ACC112 (cell line): ENCODE data around the gene GNG13.

ENCODE experiments used
- H2AFZ ChIP-seq: fragments of 200-600 bp; sonication (generic); one replicate; pipeline ENCODE4 v1.6.0; 2017; ENCODE audit warnings: antibody characterized with exemption, low read length; ENCODE audit not compliant: unreplicated experiment
- H3K27ac ChIP-seq: fragments of 200-600 bp; sonication (generic); 2 replicates; pipeline ENCODE4 v1.5.1; 2014; ENCODE audit warnings: low read depth, mild to moderate bottlenecking, antibody characterized with exemption, low read length, moderate library complexity
- H3K27me3 ChIP-seq: fragments of 200-600 bp; sonication (generic); 2 replicates; pipeline ENCODE4 v1.6.1; 2014; ENCODE audit warnings: mild to moderate bottlenecking, antibody characterized with exemption, low read length, moderate library complexity, mixed read lengths; ENCODE audit not compliant: insufficient read depth
- H3K36me3 ChIP-seq: fragments of 200-600 bp; sonication (generic); 2 replicates; pipeline ENCODE4 v1.6.1; 2016; ENCODE audit warnings: mild to moderate bottlenecking, antibody characterized with exemption, low read length, moderate library complexity, mixed read lengths; ENCODE audit not compliant: insufficient read depth
- H3K4me1 ChIP-seq: fragments of 200-600 bp; sonication (generic); one replicate; pipeline ENCODE4 v1.6.1; 2016; ENCODE audit warnings: low read length, mixed read lengths; ENCODE audit not compliant: insufficient read depth, unreplicated experiment, control insufficient read depth
- H3K4me3 ChIP-seq: fragments of 200-600 bp; sonication (generic); 2 replicates; pipeline ENCODE4 v1.5.1; 2014; ENCODE audit warnings: mild to moderate bottlenecking, low read depth, low read length
- H3K79me2 ChIP-seq: fragments of 200-600 bp; sonication (generic); one replicate; pipeline ENCODE4 v1.6.0; 2016; ENCODE audit warnings: low read length; ENCODE audit not compliant: control insufficient read depth, unreplicated experiment, insufficient read depth

Gene GNG13

DNA sequence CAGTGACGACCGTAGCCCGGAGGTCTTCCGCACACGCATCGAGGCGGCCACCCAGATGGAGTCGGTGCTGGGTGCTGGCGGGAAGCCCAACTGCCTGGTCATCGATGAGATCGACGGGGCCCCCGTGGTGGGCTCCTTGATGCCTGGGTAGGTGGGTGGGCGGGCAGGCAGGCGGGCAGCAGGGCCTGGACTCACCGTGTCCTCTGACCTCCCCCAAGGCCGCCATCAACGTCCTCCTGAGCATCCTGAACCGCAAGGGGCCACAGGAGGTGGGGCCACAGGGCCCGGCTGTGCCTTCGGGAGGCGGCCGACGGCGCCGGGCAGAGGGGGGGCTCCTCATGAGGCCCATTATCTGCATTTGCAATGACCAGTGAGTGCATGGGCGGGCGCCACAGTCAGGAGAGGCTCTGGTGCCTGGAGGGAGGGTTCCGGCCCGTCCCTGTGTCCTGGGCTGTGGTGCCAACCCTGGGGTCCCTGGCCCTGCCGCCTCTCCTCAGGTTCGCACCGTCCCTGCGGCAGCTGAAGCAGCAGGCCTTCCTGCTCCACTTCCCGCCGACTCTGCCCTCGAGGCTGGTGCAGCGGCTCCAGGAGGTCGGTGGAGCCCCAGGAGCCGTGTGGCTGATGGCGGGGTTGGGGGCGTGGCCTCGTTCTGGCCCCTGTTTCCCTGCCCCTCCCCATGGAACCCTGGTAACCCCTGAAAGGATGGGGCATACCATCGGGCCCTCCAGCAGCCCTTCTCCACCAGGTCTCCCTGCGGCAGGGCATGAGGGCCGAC, 8.1 kb downstream of the GNG13 start:
- Histone ChIP-seq H2AFZ (no peak overlapping the region), H3K4me1 (peaks cover 7% of the 10 kb centered on the region), H3K79me2 (peaks cover 15% of the 10 kb centered on the region), H3K4me3 (no peak overlapping the region), H3K27me3 (no peaks in the 10 kb centered on the region), H3K27ac (no peak overlapping the region), H3K36me3 (peaks cover 15% of the 10 kb centered on the region; the same call in 1 of the 2 replicates)

DNA sequence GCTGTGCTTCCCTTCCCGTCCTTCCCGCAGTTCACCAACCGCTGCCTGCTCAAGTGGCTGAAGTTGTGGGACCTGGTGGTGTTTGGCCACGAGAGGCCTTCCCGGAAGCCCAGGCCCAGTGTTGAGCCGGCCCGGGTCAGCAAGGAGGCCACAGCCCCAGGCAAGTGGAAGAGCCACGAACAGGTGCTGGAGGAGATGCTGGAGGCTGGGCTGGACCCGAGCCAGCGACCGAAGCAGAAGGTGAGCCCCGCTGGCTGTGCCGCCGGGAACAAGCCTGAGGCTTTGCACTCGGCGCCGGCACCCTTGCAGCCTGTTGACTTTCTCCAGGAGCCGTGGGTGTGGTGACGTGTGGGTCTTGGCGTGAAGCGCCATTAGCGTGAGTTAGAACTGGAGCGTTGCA, 9.4 kb downstream of the GNG13 start:
- Histone ChIP-seq H3K4me1 (peaks cover 13% of the 10 kb centered on the region), H2AFZ (no peak overlapping the region), H3K36me3 (peaks cover 10% of the 10 kb centered on the region; the same call in 1 of the 2 replicates), H3K27ac (no peak overlapping the region), H3K27me3 (no peaks in the 10 kb centered on the region), H3K4me3 (no peak overlapping the region), H3K79me2 (peaks cover 20% of the 10 kb centered on the region)

DNA sequence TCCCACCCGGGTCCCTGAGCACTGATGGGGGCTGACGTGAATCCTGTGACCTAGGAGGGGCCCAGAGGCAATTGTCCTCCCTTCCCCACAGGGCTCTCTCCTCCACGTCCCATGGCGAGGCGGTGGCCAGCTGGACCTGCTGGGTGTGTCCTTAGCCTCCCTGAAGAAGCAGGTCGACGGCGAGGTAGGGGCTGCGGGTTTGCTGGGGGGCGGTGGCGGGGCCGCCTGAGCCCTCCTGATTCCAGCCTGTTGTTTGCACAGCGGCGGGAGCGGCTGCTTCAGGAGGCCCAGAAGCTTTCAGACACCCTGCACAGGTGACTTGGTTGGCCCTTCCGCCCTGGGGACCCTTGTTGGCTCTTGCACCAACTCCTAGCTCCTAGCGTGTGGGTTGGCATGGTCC, 10.4 kb downstream of the GNG13 start:
- no peaks in the 10 kb centered on the region for H3K27me3 ChIP-seq
- H3K36me3 ChIP-seq, result peaks cover 10% of the 10 kb centered on the region; the same call in 1 of the 2 replicates
- peaks cover 20% of the 10 kb centered on the region for H3K79me2 ChIP-seq
- H3K27ac ChIP-seq, result no peak overlapping the region
- H2AFZ ChIP-seq, result no peak overlapping the region
- peaks cover 13% of the 10 kb centered on the region for H3K4me1 ChIP-seq
- H3K4me3 ChIP-seq, result no peak overlapping the region; the same call in 1 of the 2 replicates

DNA sequence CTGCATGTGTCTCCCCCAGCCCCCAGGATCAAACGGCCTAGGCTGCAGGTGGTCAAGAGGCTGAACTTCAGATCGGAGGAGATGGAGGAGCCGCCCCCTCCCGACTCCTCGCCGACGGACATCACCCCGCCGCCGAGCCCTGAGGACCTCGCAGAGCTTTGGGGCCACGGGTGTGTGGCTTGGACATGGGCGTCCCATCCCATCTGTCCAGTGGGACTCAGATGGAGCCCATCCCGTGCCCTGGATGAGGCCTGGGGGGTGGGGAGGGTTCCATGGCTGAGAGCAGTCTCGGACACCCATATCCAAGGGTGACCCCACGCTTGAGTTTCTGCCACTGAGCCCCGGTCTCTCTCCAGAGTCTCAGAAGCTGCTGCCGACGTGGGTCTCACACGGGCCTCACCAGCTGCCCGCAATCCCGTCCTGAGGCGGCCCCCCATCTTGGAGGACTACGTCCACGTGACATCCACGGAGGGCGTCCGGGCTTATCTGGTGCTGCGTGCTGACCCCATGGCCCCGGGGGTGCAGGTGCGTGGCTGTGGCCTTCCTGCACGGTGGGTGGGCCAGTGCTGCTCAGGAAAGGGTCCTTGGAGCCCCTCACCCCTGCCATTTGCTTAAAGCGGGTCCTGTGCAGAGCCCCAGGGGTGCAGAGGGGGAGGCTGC, 11.2 kb downstream of the GNG13 start:
- Histone ChIP-seq H3K79me2 (peaks cover 20% of the 10 kb centered on the region), H3K27me3 (no peaks in the 10 kb centered on the region), H3K4me1 (peaks cover 13% of the 10 kb centered on the region), H3K27ac (no peak overlapping the region), H3K4me3 (peak overlapping the region; percentile 94), H2AFZ (no peak overlapping the region), H3K36me3 (peaks cover 10% of the 10 kb centered on the region; the same call in 1 of the 2 replicates)

- Histone ChIP-seq H3K27me3 (no peaks in the 10 kb centered on the region), H2AFZ (peak within 1 kb of the TSS; percentile 95), H3K4me1 (peaks cover 15% of the 10 kb centered on the region), H3K4me3 (peak within 1 kb of the TSS; percentile 97), H3K79me2 (peaks cover 20% of the 10 kb centered on the region), H3K36me3 (peaks cover 10% of the 10 kb centered on the region; the same call in 1 of the 2 replicates), H3K27ac (no peak within 1 kb of the TSS)
Observed at GRCh38 chr16:788399-789126, 12.0 kb downstream of the GNG13 start, which contains the start of gene CHTF18. Gene CHTF18 (plus strand): TSS chr16:788620. CDS start chr16:788685, 65 bp downstream.

GRCh38 chr16:787978-788398, 12.5 kb downstream of the GNG13 start, which contains the start of gene RPUSD1:
Gene RPUSD1 (minus strand): TSS chr16:788381. CDS start chr16:787737, 644 bp downstream.
- peaks cover 15% of the 10 kb centered on the region for H3K4me1 ChIP-seq

DNA sequence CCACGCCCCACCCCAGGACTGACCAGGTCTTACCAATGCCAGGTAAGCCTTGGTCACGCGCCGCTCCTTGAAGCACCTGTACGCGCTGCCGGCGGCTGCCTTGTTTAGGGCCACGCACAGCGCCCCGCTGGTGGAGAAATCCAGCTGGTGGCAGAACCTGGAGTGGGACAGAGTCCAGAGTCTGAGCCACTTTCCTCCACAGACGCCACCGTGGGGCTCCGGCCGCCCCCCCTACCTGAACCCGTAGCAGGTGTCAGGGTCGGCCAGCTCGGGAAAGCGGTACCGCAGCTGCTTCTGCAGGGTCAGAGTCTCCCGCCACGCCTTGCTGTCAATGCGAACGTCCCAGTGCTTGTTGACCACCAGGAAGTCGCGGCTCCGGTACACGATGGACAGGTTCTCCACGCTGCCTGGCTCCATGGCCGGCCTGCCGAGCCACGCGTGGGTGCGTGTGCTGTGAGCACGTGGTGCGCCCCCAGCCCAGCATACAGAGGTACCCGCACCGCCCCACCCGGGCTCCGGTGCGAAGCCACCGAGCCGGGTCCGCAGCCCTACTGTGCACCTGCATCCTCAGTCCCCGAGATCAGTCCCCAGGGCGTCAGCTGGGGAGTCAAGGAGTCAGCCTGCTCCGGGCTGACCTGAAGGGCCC, 13.1 kb downstream of the GNG13 start:
- no peak overlapping the region for H2AFZ ChIP-seq
- H3K27me3 ChIP-seq, result no peaks in the 10 kb centered on the region
- H3K4me1 ChIP-seq, result peaks cover 15% of the 10 kb centered on the region
- H3K27ac ChIP-seq, result no peak overlapping the region
- peaks cover 20% of the 10 kb centered on the region for H3K79me2 ChIP-seq
- peaks cover 10% of the 10 kb centered on the region; the same call in 1 of the 2 replicates for H3K36me3 ChIP-seq
- H3K4me3 ChIP-seq, result peak overlapping the region; percentile 97

More at GRCh38 chr16:787978-788398, 12.5 kb downstream of the GNG13 start, which contains the start of gene RPUSD1:
- no peak within 1 kb of the TSS for H3K27ac ChIP-seq
- H3K4me3 ChIP-seq, result peak within 1 kb of the TSS; percentile 97
- H3K79me2 ChIP-seq, result peaks cover 20% of the 10 kb centered on the region
- H2AFZ ChIP-seq, result peak within 1 kb of the TSS; percentile 95
- H3K36me3 ChIP-seq, result peaks cover 10% of the 10 kb centered on the region; the same call in 1 of the 2 replicates
- no peaks in the 10 kb centered on the region for H3K27me3 ChIP-seq

GRCh38 chr16:785563-786535, 14.7 kb downstream of the GNG13 start:
- Histone ChIP-seq H3K4me3 (no peak overlapping the region), H3K27ac (no peak overlapping the region), H2AFZ (no peak overlapping the region), H3K79me2 (peaks cover 20% of the 10 kb centered on the region), H3K4me1 (peaks cover 15% of the 10 kb centered on the region), H3K27me3 (no peaks in the 10 kb centered on the region), H3K36me3 (no peaks in the 10 kb centered on the region)

GRCh38 chr16:784431-784830, 16.1 kb downstream of the GNG13 start:
- no peak overlapping the region for H2AFZ ChIP-seq
- H3K4me3 ChIP-seq, result no peak overlapping the region
- H3K27me3 ChIP-seq, result no peaks in the 10 kb centered on the region
- H3K36me3 ChIP-seq, result no peaks in the 10 kb centered on the region
- H3K79me2 ChIP-seq, result peaks cover 18% of the 10 kb centered on the region
- H3K27ac ChIP-seq, result no peak overlapping the region
- peaks cover 13% of the 10 kb centered on the region for H3K4me1 ChIP-seq
